Epithelial cell of esophagus (primary cell): ENCODE results near the gene HMGB4.

ENCODE experiments used
- DNase-seq: peaks from one replicate; pipeline ENCODE4 v3.0.0; 2010; ENCODE audit warnings: low read depth
- H3K4me3 ChIP-seq: 2 replicates; pipeline ENCODE4 v1.5.1; 2011; ENCODE audit warnings: mild to moderate bottlenecking, low read length, control low read depth
- TF ChIP-seq, protein P1 (sequence below): IDR thresholded peaks from 2 replicates; pipeline ENCODE4 v1.5.1; 2011; ENCODE audit warnings: low read depth, mild to moderate bottlenecking, low read length, control low read depth, inconsistent platforms; ENCODE audit not compliant: insufficient read depth; ENCODE audit errors: missing control alignments

Gene HMGB4

GRCh38 chr1:33893147-33893830 is 29.4 kb downstream of the HMGB4 start:
- no peak overlapping the region for H3K4me3 ChIP-seq
- no peak for DNase-seq
- TF ChIP-seq, protein P1, sequence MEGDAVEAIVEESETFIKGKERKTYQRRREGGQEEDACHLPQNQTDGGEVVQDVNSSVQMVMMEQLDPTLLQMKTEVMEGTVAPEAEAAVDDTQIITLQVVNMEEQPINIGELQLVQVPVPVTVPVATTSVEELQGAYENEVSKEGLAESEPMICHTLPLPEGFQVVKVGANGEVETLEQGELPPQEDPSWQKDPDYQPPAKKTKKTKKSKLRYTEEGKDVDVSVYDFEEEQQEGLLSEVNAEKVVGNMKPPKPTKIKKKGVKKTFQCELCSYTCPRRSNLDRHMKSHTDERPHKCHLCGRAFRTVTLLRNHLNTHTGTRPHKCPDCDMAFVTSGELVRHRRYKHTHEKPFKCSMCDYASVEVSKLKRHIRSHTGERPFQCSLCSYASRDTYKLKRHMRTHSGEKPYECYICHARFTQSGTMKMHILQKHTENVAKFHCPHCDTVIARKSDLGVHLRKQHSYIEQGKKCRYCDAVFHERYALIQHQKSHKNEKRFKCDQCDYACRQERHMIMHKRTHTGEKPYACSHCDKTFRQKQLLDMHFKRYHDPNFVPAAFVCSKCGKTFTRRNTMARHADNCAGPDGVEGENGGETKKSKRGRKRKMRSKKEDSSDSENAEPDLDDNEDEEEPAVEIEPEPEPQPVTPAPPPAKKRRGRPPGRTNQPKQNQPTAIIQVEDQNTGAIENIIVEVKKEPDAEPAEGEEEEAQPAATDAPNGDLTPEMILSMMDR, result no peak

DNA sequence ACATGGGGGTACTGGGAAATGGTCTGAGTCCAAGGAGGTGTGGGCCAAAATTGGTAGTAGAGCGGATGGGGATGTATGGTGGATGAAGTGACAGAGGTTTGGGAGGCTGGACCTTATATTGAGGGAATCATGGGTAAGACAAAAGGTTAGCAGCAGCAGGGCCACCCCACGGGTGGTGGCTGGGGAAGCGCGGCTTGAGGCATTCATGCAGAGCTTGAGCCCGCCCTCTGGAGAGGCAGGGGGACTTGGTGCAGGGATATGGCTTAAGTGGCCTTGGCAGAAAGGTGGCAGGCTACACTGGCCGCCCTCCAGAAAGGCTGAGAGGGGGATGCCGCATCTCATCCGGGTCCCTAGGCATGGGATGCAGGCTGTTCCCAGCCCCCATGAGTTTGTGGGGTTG is 31.5 kb downstream of the HMGB4 start:
- no peak for DNase-seq
- TF ChIP-seq, protein P1, result no peak
- H3K4me3 ChIP-seq, result no peak overlapping the region

GRCh38 chr1:33895976-33896375 is 32.1 kb downstream of the HMGB4 start:
- DNase-seq, result no peak
- H3K4me3 ChIP-seq, result no peak overlapping the region
- TF ChIP-seq, protein P1, result no peak

- H3K4me3 ChIP-seq, result no peak overlapping the region
- TF ChIP-seq, protein P1, result no peak
- DNase-seq, result no peak
Observed at GRCh38 chr1:33897092-33897725, 33.3 kb downstream of the HMGB4 start.

GRCh38 chr1:33898406-33898805 is 34.5 kb downstream of the HMGB4 start:
- DNase-seq, result no peak
- no peak overlapping the region for H3K4me3 ChIP-seq
- TF ChIP-seq, protein P1, result no peak

DNA sequence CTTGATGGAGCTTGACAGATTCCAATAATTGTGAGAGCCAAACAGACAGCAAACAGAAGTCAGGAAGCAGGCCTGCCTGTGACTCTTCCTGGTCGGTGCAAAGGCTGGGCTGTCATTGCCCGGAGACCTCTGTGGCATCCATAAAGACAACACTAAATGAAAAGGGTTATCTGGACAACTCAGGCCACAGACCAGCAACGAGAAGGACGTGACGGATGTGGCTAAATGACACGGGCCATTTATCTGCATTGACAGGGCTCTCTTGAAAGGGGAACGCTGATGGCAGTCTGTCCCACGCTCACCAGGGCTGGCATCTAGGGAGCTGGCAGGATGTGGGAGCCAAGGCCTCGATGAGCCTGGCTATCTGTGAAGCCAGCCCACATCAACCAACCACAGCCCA is 35.0 kb downstream of the HMGB4 start:
- TF ChIP-seq, protein P1, result no peak
- DNase-seq, result no peak
- H3K4me3 ChIP-seq, result no peak overlapping the region

DNA sequence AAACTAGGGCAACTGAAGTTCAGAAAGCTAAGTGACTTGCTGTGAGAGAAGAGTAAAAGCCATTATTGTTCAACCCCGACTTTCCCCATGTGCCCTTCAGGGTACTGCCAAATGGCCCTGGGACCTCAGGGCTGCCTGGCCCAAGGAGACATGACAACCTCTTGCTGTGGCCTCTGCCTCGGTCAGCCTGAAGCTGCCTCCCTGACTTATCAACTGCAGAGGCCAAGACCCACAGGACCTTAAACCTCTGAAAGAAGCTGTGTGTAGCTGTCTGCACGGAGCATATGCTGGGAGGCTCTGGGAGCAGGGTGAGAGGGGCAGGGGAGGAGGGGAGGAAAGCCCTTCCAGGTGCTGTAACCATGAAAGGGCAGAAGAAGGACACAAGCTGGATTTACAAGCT is 35.9 kb downstream of the HMGB4 start:
- no peak overlapping the region for H3K4me3 ChIP-seq
- no peak for DNase-seq
- TF ChIP-seq, protein P1, result no peak
